GM18861 (cell line): ENCODE results near the gene KIAA1191.

Experiments used
- ATAC-seq: cut with Tn5 transposase; IDR thresholded peaks from one replicate; pipeline ENCODE4 v1.9.1; 2021; ENCODE audit not compliant: unreplicated experiment

The KIAA1191 gene

DNA sequence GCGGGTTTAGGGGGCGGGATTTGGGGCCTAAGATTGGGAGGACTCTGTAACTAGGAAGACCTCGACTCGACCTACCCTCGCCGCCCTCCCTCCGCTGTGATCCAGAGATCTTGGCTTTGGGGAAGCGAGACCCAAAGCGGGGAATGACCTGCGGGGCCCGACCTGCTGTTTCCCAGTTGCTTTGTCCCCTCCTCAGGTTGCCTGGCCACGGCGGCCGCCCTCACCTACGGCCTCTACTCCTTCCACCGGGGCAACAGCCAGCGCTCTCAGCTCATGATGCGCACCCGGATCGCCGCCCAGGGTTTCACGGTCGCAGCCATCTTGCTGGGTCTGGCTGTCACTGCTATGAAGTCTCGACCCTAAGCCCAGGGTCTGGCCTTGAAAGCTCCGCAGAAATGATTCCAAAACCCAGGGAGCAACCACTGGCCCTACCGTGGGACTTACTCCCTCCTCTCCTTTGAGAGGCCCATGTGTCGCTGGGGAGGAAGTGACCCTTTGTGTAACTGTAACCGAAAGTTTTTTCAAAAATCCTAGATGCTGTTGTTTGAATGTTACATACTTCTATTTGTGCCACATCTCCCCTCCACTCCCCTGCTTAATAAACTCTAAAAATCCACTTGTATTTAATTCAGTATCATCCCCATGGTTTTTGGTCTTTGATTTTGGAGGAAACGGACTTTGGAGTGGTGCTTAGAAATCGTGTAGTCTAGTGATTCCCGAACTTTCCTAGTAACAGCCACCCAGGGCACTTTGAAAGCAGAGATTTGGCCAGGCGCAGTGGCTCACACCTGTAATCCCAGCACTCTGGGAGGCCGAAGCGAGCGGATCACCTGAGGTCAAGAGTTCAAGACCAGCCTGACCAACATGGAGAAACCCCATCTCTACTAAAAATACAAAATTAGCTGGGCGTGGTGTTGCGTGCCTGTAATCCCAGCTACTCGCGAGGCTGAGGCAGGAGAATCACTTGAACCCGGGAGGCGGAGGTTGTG lies 27.9 kb upstream of the KIAA1191 start:
- peak; percentile 20 for ATAC-seq

GRCh38 chr5:176388444-176389134 lies 27.0 kb upstream of the KIAA1191 start, which contains the start of the genes HIGD2A and NOP16:
Gene HIGD2A (plus strand): TSS chr5:176388751. CDS start chr5:176388820, 69 bp downstream.
Gene NOP16 (minus strand): TSS chr5:176388598. CDS start chr5:176388539, 59 bp downstream.
- peak; percentile 83 for ATAC-seq

DNA sequence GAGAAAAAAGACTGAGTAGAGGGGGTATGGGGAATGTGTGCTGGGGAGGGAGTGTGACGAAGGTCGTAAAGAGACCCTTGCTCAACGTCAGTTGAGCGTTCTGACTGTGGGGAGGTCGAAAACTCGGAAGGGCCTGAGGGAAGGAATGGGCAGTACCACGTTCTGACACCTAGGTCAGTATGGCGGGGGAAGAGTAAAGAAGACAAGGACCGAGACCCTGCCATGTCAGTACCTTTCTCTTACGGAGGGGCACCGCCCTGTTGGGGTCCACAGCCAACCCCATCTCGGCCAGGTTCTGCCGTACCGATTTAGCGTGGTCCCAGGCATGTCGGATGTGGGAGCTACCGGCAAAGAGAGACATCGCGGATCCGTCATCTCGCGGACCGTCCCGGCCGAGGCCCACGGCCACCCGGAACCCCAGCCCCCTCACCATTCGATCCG lies 26.5 kb upstream of the KIAA1191 start:
- ATAC-seq: no peak

- ATAC-seq: no peak
Observed at GRCh38 chr5:176387384-176387925, 25.9 kb upstream of the KIAA1191 start.

GRCh38 chr5:176386491-176386890 lies 24.9 kb upstream of the KIAA1191 start:
- no peak for ATAC-seq

DNA sequence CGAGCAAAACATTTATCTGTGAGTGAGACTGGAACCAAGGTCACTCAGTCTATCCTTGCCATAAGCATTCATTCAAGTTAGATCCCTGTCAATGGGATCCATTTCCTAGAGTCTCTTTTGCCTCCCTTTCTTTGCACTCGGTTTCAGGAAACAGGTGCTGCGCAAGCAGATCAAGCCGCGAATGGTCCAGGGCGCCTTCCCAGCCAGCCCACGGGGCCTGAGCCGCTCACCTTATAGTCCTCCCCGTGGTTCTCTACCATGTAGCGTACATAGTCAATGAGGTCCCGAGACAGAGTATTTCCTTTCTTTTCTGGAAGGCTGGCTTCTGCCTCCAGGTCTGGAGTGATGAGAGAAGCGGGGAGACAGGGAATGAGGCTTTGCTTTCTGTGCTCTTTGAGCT lies 23.4 kb upstream of the KIAA1191 start:
- no peak for ATAC-seq

DNA sequence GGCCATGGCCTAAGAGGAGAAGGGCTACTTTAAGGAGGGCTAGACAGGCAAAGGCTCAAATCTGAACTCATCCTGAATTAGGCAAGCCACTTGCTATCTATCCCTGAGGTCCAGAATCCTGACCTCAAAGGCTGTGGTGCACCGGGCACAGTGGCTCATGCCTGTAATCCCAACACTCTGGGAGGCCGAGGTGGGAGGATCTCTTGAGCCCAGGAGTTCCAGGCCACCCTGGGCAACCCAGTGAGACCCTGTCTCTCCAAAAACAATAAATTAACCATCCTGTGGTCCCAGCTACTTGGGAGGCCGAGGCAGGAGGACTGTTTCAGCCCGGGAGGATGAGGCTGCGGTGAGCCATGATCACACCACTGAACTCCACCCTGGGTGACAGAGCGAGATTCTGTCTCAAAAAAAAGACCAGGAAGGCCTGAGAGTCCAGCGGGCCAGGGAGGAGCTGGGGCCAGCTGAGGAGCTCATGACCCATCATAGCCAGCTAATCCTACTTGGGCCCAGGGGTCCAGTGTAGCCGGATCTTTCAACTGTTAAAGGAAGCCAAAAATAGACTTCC lies 22.9 kb upstream of the KIAA1191 start:
- no peak for ATAC-seq

- ATAC-seq: no peak
Observed at GRCh38 chr5:176383961-176384360, 22.4 kb upstream of the KIAA1191 start.

DNA sequence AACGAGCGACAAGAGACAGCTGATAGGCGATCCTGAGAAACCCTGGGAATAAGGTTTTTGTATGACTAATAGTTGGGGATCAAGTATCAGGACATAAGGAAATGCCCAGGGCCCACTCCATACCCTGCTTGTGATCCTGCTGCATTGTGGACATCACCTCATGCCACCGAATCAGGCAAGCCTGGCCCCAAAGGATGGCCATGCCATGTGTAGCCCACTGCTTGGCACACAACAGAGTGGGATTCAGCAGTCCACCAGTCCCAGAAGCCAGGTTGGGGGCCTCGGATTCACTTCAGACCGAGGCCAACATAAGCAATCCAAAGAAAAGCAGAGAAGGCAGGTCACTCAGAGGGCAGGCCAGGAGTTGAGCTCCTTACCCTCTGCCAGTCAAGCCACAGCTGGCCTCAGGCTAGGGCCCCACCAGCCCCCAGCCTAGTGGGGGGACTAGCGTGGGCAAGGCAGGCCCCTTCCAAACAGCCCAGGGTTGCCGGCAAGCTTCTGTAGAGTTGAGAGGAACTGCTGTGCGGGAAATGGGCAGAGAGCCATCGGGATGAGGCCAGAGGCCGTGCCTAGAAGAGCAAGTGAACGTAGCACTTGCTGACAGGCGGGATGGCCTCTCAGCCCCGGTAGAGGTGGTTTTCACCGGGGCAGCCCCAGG lies 21.8 kb upstream of the KIAA1191 start:
- ATAC-seq: no peak

DNA sequence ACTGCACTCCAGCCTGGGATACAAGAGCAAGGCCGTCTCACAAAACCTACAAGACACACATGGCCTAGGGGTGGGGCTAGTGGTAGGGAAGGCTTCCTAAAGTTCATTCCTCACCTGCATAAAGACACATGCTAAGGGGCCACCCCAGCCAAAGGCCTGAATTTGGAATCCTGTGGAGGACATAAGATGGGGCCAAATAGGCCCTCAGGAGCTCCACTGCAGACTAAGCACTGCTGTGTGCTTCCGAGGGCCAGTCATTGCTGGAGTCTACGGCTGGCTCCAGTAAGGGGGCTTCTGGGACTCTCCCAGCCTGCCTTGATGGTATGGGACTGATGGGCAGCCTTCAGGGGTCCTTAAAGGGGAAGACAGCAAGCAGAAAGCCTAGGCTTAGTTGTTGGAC lies 21.2 kb upstream of the KIAA1191 start:
- ATAC-seq: no peak

DNA sequence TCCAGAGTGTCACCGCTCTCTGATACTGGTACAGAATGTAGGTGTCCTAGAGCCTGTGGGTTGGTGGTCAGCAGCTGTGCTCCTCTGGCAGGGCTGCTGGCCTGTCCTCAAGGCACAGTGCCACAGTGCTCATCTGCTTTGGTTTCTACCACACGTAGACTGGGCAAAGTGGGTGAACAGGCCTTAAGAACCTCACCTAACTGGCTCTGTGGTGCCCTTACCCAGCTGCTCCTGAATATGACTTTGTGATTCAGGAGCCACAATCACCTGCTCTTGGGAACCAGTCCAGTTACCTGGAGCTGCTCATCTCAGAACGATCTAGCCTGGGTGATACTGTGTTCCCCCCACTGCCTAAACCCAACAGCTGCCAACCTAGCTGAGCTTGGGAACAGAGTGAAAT lies 20.4 kb upstream of the KIAA1191 start:
- no peak for ATAC-seq

GRCh38 chr5:176381423-176381822 lies 19.9 kb upstream of the KIAA1191 start:
- no peak for ATAC-seq

DNA sequence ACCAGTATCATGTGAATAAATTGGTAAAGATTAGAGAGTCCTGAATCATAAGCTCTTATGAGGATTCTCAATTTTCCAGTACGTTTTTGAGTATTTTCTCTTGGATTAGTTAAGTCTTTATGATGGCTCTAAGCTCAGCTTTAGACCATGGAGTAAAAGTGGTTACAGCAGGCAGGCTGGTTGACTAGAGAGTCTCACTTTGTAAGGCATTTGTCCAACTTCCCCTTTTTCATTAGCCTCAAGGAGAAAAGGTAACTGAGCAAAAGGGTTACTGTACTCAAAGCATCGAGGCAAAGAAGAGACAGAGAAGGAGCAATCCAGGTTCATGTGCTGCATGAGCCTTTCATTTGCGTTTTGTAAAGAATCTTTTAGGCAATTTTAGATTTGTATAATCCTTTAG lies 18.3 kb upstream of the KIAA1191 start:
- ATAC-seq: no peak

GRCh38 chr5:176373100-176373818 lies 11.7 kb upstream of the KIAA1191 start:
- ATAC-seq: no peak

DNA sequence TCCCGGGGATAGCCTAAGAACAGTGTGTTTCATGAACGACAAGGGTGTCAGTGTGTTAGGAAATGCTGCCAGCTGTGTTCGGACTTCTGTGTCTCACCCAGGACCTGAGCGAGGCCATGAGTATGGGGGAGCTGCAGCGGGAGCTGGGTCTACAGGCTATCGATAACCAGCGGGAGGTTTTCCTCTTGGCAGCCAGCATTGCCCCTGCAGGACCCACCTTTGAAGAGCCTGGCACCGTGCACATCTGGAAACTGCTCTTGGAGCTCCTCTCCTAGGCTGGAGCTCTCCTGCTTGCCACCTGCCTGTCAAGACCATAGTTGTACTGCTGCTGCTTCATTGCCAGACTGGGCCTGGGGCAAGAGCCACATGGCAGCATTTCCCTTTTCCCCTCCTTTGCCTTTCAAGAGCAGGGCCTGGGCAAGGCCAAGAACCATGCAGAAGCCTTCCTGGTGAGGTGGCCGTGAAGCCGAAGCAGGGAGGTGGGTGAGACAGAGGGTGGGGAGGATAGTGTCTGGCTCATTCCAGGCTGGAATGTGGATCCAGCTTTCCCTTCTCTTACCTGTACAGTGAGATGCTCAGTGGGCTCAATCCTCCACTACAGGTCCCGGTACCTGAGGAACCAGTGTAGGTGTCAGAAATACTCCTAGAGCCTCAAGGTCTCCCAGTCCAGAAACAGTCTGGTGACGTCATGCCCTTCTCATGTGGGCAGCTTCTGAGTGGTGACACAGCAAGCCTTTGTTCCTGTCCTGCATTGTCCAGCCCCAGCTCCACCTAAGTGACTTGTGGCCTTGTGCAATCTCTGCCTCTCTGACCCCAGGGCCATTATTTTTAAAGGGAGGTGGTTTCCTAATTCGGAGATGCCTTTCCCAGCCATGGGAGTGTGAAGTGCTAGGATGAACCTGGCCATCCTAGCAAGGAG lies 10.3 kb upstream of the KIAA1191 start:
- no peak for ATAC-seq

GRCh38 chr5:176369934-176370711 lies 8.6 kb upstream of the KIAA1191 start:
- ATAC-seq: no peak

DNA sequence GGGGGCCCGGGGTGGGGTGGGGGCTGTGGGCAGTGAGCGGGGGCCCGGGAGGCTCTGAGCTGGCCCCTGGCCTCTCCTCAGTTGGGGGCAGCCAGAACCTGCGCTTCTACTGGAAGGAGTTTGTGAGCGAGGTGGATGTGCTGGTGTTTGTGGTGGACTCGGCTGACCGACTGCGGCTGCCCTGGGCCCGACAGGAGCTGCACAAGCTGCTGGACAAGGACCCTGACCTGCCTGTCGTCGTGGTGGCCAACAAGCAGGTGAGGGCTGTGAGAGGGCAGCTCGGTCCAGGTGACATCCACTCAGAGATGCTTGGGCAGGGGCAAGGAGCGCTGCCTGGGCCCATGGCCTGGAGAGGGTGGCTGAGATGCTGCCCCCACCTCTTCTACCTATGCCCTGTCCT lies 7.2 kb upstream of the KIAA1191 start:
- no peak for ATAC-seq

DNA sequence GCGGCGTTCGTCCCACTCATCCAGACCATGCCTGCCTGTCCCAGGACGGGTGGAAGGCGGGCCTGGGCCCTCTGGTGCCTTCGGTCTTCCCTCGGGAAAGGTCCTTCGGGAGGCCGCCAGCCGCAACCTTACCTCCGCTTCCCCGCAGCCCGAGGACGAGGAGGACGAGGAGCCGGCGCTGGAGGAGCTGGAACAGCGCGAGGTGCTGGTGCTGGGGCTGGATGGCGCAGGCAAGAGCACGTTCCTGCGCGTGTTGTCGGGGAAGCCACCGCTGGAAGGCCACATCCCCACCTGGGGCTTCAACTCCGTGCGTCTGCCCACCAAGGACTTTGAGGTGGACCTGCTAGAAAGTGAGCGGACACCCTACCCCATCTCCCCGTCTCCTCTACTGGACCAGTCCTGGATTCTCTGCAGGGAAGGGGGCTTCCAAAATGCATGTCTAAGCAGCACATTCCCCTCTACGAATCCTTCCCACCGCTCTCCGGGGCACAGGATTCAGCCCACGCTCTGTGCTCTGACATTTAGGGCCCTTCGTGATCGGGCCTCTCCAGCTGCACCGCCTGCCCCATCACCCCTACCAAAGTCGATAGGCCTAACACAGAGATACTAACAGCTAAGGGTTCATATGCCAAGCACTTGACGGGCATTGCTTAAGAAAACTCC lies 4.8 kb upstream of the KIAA1191 start:
- ATAC-seq: no peak
